HCT116 (cell line): ENCODE data around the gene ZNF367.

ENCODE experiments used
- CBX3 ChIP-seq: IDR thresholded peaks from 2 replicates; pipeline ENCODE4 v1.6.1; 2012; ENCODE audit warnings: low read depth
- CEBPB ChIP-seq: IDR thresholded peaks from 2 replicates; pipeline ENCODE4 v1.6.1; 2012; ENCODE audit warnings: low read depth
- EZH2 ChIP-seq: fragments of 200-600 bp; sonication (generic); IDR thresholded peaks from 2 replicates; pipeline ENCODE4 v1.6.1; 2017; ENCODE audit warnings: antibody characterized with exemption, mixed run types
- EZH2phosphoT487 ChIP-seq: fragments of 200-600 bp; IDR thresholded peaks from 2 replicates; pipeline ENCODE4 v1.6.1; 2018; ENCODE audit warnings: antibody characterized with exemption, borderline replicate concordance
- JUND ChIP-seq: IDR thresholded peaks from 2 replicates; pipeline ENCODE4 v1.6.1; 2012
- POLR2A ChIP-seq: IDR thresholded peaks from 2 replicates; pipeline ENCODE4 v1.7.0; 2011; ENCODE audit warnings: borderline replicate concordance; ENCODE audit not compliant: insufficient read depth, insufficient read length; ENCODE audit errors: extremely low read depth
- POLR2AphosphoS5 ChIP-seq: IDR thresholded peaks from 2 replicates; pipeline ENCODE4 v1.6.1; 2011; ENCODE audit warnings: mild to moderate bottlenecking, low read depth, low read length, moderate library complexity
- RAD21 ChIP-seq: IDR thresholded peaks from 2 replicates; pipeline ENCODE4 v1.6.1; 2012; ENCODE audit warnings: low read depth, mild to moderate bottlenecking
- SIN3A ChIP-seq: IDR thresholded peaks from 2 replicates; pipeline ENCODE4 v1.6.1; 2012; ENCODE audit warnings: low read depth
- SP1 ChIP-seq: IDR thresholded peaks from 2 replicates; pipeline ENCODE4 v1.6.1; 2012; ENCODE audit warnings: low read depth
- TF ChIP-seq, protein P1 (sequence below), 3 experiments: fragments of 200-600 bp in 1 of 3; sonication (generic) in 1 of 3; IDR thresholded peaks in 2 of 3; conservative IDR thresholded peaks in 1 of 3; 2 replicates each; pipeline ENCODE4 v1.5.1; 2012 to 2017; ENCODE audit warnings: low read depth in 2 of 3, low read length in 2 of 3, antibody characterized with exemption in 1 of 3, borderline replicate concordance in 1 of 3, control low read depth in 1 of 3, mild to moderate bottlenecking in 1 of 3, mixed read lengths in 1 of 3, mixed run types in 1 of 3, moderate library complexity in 1 of 3; ENCODE audit not compliant: insufficient read depth in 1 of 3
- TF ChIP-seq, protein P2 (sequence below): IDR thresholded peaks from 2 replicates; pipeline ENCODE4 v1.6.1; 2011; ENCODE audit warnings: mild to moderate bottlenecking, low read length, moderate library complexity; ENCODE audit not compliant: insufficient replicate concordance; ENCODE audit errors: extremely low read depth
- TF ChIP-seq, protein P3 (sequence below): IDR thresholded peaks from 2 replicates; pipeline ENCODE4 v1.6.1; 2012; ENCODE audit warnings: low read depth
- TF ChIP-seq, protein P4 (sequence below): IDR thresholded peaks from 2 replicates; pipeline ENCODE4 v1.6.1; 2012

DNA sequence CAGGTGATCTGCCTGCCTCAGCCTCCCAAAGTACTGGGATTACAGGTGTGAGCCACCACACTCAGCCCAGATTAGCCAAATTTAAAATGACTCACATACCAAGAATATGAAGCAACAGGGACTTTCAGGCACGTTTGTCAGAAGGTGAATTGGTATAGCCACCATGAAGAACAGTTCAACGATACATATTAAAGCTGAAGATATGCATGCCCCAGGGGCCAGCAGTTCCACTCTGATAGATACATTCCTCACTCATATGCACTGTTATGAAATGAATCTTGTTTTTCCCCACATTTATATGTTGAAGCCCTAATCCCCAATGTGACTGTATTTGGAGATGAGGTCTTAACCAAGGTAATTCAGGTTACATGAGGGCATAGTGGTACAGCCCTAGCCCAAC is 57.2 kb downstream of the ZNF367 start:
- TF ChIP-seq RAD21 (no peak), POLR2A (no peak), EZH2 (no peak), CBX3 (no peak), SP1 (no peak), JUND (no peak), EZH2phosphoT487 (no peak), POLR2AphosphoS5 (no peak), CEBPB (no peak), SIN3A (no peak)
- TF ChIP-seq, protein P1, sequence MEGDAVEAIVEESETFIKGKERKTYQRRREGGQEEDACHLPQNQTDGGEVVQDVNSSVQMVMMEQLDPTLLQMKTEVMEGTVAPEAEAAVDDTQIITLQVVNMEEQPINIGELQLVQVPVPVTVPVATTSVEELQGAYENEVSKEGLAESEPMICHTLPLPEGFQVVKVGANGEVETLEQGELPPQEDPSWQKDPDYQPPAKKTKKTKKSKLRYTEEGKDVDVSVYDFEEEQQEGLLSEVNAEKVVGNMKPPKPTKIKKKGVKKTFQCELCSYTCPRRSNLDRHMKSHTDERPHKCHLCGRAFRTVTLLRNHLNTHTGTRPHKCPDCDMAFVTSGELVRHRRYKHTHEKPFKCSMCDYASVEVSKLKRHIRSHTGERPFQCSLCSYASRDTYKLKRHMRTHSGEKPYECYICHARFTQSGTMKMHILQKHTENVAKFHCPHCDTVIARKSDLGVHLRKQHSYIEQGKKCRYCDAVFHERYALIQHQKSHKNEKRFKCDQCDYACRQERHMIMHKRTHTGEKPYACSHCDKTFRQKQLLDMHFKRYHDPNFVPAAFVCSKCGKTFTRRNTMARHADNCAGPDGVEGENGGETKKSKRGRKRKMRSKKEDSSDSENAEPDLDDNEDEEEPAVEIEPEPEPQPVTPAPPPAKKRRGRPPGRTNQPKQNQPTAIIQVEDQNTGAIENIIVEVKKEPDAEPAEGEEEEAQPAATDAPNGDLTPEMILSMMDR (IDR thresholded peaks at IDR 0.05 in 2 of 3, conservative IDR thresholded peaks at IDR 0.05 in 1 of 3; ENCODE audit: borderline replicate concordance in 1 of 3, insufficient read depth in 1 of 3, low read depth in 2 of 3, low read length in 2 of 3) = no peak
- TF ChIP-seq, protein P2, sequence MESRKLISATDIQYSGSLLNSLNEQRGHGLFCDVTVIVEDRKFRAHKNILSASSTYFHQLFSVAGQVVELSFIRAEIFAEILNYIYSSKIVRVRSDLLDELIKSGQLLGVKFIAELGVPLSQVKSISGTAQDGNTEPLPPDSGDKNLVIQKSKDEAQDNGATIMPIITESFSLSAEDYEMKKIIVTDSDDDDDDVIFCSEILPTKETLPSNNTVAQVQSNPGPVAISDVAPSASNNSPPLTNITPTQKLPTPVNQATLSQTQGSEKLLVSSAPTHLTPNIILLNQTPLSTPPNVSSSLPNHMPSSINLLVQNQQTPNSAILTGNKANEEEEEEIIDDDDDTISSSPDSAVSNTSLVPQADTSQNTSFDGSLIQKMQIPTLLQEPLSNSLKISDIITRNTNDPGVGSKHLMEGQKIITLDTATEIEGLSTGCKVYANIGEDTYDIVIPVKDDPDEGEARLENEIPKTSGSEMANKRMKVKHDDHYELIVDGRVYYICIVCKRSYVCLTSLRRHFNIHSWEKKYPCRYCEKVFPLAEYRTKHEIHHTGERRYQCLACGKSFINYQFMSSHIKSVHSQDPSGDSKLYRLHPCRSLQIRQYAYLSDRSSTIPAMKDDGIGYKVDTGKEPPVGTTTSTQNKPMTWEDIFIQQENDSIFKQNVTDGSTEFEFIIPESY = no peak
- TF ChIP-seq, protein P3, sequence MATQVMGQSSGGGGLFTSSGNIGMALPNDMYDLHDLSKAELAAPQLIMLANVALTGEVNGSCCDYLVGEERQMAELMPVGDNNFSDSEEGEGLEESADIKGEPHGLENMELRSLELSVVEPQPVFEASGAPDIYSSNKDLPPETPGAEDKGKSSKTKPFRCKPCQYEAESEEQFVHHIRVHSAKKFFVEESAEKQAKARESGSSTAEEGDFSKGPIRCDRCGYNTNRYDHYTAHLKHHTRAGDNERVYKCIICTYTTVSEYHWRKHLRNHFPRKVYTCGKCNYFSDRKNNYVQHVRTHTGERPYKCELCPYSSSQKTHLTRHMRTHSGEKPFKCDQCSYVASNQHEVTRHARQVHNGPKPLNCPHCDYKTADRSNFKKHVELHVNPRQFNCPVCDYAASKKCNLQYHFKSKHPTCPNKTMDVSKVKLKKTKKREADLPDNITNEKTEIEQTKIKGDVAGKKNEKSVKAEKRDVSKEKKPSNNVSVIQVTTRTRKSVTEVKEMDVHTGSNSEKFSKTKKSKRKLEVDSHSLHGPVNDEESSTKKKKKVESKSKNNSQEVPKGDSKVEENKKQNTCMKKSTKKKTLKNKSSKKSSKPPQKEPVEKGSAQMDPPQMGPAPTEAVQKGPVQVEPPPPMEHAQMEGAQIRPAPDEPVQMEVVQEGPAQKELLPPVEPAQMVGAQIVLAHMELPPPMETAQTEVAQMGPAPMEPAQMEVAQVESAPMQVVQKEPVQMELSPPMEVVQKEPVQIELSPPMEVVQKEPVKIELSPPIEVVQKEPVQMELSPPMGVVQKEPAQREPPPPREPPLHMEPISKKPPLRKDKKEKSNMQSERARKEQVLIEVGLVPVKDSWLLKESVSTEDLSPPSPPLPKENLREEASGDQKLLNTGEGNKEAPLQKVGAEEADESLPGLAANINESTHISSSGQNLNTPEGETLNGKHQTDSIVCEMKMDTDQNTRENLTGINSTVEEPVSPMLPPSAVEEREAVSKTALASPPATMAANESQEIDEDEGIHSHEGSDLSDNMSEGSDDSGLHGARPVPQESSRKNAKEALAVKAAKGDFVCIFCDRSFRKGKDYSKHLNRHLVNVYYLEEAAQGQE = no peak
- TF ChIP-seq, protein P4, sequence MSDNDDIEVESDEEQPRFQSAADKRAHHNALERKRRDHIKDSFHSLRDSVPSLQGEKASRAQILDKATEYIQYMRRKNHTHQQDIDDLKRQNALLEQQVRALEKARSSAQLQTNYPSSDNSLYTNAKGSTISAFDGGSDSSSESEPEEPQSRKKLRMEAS = no peak
